ENCODE results near the gene FAM118B. TPM values are rescaled to one million over a fixed set of nuclear protein-coding genes. Genes with fewer than 3 reads are reported as not detected.

FAM118B gene
- total and polyA plus RNA-seq, 2 of the 8 experiments (the other 6 are each of a cell fraction or from before 2014, with no cell fraction given), result 25.3 to 48.3 TPM

DNA sequence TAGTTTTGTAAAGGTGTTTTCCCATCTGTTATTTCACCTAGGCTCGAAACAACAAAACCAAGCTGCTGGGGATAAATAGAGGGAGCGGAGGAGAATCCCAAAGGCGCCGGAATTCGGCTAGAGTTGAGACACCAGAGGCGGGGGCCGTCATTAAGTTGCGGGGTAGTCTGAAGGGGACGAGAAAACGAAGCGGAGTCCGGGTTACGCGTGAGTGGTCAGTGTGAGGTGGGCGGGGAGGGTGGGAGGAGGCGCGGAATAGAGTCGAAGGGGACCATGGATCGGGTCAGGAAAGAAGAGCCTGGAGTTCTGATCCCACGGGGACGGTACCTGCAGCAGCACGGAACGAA is 56.8 kb downstream of the FAM118B start (continued):
- TF ChIP-seq, protein P1, sequence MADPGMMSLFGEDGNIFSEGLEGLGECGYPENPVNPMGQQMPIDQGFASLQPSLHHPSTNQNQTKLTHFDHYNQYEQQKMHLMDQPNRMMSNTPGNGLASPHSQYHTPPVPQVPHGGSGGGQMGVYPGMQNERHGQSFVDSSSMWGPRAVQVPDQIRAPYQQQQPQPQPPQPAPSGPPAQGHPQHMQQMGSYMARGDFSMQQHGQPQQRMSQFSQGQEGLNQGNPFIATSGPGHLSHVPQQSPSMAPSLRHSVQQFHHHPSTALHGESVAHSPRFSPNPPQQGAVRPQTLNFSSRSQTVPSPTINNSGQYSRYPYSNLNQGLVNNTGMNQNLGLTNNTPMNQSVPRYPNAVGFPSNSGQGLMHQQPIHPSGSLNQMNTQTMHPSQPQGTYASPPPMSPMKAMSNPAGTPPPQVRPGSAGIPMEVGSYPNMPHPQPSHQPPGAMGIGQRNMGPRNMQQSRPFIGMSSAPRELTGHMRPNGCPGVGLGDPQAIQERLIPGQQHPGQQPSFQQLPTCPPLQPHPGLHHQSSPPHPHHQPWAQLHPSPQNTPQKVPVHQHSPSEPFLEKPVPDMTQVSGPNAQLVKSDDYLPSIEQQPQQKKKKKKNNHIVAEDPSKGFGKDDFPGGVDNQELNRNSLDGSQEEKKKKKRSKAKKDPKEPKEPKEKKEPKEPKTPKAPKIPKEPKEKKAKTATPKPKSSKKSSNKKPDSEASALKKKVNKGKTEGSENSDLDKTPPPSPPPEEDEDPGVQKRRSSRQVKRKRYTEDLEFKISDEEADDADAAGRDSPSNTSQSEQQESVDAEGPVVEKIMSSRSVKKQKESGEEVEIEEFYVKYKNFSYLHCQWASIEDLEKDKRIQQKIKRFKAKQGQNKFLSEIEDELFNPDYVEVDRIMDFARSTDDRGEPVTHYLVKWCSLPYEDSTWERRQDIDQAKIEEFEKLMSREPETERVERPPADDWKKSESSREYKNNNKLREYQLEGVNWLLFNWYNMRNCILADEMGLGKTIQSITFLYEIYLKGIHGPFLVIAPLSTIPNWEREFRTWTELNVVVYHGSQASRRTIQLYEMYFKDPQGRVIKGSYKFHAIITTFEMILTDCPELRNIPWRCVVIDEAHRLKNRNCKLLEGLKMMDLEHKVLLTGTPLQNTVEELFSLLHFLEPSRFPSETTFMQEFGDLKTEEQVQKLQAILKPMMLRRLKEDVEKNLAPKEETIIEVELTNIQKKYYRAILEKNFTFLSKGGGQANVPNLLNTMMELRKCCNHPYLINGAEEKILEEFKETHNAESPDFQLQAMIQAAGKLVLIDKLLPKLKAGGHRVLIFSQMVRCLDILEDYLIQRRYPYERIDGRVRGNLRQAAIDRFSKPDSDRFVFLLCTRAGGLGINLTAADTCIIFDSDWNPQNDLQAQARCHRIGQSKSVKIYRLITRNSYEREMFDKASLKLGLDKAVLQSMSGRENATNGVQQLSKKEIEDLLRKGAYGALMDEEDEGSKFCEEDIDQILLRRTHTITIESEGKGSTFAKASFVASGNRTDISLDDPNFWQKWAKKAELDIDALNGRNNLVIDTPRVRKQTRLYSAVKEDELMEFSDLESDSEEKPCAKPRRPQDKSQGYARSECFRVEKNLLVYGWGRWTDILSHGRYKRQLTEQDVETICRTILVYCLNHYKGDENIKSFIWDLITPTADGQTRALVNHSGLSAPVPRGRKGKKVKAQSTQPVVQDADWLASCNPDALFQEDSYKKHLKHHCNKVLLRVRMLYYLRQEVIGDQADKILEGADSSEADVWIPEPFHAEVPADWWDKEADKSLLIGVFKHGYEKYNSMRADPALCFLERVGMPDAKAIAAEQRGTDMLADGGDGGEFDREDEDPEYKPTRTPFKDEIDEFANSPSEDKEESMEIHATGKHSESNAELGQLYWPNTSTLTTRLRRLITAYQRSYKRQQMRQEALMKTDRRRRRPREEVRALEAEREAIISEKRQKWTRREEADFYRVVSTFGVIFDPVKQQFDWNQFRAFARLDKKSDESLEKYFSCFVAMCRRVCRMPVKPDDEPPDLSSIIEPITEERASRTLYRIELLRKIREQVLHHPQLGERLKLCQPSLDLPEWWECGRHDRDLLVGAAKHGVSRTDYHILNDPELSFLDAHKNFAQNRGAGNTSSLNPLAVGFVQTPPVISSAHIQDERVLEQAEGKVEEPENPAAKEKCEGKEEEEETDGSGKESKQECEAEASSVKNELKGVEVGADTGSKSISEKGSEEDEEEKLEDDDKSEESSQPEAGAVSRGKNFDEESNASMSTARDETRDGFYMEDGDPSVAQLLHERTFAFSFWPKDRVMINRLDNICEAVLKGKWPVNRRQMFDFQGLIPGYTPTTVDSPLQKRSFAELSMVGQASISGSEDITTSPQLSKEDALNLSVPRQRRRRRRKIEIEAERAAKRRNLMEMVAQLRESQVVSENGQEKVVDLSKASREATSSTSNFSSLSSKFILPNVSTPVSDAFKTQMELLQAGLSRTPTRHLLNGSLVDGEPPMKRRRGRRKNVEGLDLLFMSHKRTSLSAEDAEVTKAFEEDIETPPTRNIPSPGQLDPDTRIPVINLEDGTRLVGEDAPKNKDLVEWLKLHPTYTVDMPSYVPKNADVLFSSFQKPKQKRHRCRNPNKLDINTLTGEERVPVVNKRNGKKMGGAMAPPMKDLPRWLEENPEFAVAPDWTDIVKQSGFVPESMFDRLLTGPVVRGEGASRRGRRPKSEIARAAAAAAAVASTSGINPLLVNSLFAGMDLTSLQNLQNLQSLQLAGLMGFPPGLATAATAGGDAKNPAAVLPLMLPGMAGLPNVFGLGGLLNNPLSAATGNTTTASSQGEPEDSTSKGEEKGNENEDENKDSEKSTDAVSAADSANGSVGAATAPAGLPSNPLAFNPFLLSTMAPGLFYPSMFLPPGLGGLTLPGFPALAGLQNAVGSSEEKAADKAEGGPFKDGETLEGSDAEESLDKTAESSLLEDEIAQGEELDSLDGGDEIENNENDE (IDR thresholded peaks at IDR 0.05; ENCODE audit: insufficient replicate concordance, low read length), result no peak
- no peak for TF ChIP-seq TAF1 (IDR thresholded peaks at IDR 0.05; ENCODE audit: low read depth, low read length)
